Measurements from ENCODE around the gene CUBN. TPM values are rescaled to one million over a fixed set of nuclear protein-coding genes. Genes with fewer than 3 reads are reported as not detected.

The CUBN gene
- total and polyA plus RNA-seq, 5 donors from 2014 or later: 0.01 to 4.7 (median 0.15) TPM

DNA sequence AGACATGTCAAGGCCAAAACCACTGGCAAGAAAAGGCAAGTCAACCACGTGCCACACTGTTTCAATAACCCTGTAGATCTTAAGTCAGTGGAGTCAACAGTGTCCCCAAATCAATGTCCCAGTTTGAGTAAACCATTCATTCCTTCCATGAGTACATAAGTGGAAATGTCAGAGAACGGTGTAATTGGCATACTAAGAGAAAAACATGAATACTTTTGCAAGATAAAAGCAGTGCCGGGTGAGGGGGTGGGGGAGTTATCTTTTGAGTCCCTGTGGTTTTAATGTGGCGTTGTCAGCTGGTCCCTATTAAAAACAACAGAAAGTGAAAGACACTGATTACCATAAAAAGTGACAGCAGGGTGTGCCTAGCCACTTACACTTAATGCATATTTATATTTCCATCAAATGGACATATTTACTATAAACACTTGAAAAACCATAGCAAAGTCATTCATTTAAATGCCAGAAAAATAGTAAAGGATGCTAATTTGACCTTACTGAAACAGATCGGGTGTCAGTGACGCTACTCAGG, 350.2 kb downstream of the CUBN start:
- Histone ChIP-seq H3K4me3 (ENCODE audit: low read depth, low read length) (peak overlapping the region; percentile 55), H3K4me1 (ENCODE audit: control insufficient read depth, insufficient read depth, low read length, poor library complexity, severe bottlenecking) (peaks cover 22% of the 10 kb centered on the region), H3K36me3 (ENCODE audit: control insufficient read depth, insufficient read depth, low read length) (peaks cover 10% of the 10 kb centered on the region), H3K27ac (ENCODE audit: insufficient read depth, low read length, poor library complexity, severe bottlenecking) (peak overlapping the region; percentile 34), H3K27me3 (ENCODE audit: control insufficient read depth, insufficient read depth, low read length) (no peaks in the 10 kb centered on the region), H3K9me3 (ENCODE audit: control insufficient read depth in 2 of 2, low read length in 2 of 2) (no peaks in the 10 kb centered on the region)
- H3K27ac Mint-ChIP-seq: peak overlapping the region; percentile 61 to 86 (median 78)
- ATAC-seq (ENCODE audit: low read depth in 2 of 2): peak; percentile 79 to 84
- H3K36me3 Mint-ChIP-seq: peaks cover 19% of the 10 kb centered on the region
- H3K4me1 Mint-ChIP-seq: peaks cover 20 to 34% (median 27%) of the 10 kb centered on the region in 4 donors
- DNase-seq: peak; percentile 18 to 82 (median 63)
- no peaks in the 10 kb centered on the region for H3K27me3 Mint-ChIP-seq
- peak overlapping the region in 3 of 4 donors; percentile 20 to 56 (median 55) for H3K4me3 Mint-ChIP-seq
- H3K9me3 Mint-ChIP-seq: peaks cover 0 to 2% (median 0%) of the 10 kb centered on the region in 7 donors

DNA sequence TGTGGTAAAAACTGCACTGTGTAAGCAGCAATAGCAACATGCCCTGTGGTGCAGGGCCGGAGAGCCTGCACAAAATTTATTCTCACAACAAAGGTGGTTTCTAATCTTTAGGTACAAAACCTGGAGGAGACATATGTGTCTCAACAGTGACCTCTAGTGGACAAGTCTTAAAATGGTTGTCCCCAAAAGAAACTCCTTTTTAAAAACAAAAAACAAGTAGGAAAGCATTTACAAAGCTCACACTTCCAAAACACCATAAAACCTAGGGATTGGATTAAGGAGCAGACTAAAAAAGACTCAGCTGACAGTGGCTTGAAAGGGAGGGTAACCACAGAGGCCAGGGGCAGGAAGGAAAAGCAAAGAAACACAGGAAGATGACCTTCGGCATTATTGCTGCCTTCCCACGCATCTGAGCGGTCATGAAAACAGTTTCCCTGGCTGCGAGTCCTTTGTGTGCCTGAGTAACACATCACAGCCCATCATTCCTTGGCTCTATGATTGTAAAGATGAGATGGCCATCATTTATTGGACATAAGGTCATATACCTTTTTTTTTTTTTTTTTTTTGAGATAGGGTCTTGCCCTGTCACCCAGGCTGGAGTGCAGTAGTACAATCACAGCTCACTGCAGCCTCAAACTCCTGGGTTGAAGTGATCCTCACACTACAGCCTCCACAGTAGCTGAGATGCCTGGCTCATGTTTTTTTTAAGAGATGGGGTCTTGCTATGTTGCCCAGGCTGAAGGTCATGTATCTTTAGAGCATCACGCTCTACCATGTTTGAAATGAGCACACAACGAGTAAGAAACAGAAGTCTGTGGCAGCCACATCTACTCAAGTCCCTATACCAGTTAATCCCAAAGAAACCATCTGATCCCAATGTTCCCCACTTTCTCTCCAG, 351.9 kb downstream of the CUBN start:
- peaks cover 0 to 2% (median 0%) of the 10 kb centered on the region in 7 donors for H3K9me3 Mint-ChIP-seq
- peaks cover 6% of the 10 kb centered on the region for H3K36me3 ChIP-seq (ENCODE audit: control insufficient read depth, insufficient read depth, low read length)
- H3K4me3 Mint-ChIP-seq: peak overlapping the region in 3 of 4 donors; percentile 4 to 39 (median 30)
- H3K9me3 ChIP-seq (ENCODE audit: control insufficient read depth in 2 of 2, low read length in 2 of 2): no peaks in the 10 kb centered on the region
- peaks cover 22% of the 10 kb centered on the region for H3K4me1 ChIP-seq (ENCODE audit: control insufficient read depth, insufficient read depth, low read length, poor library complexity, severe bottlenecking)
- peak overlapping the region; percentile 52 for H3K4me3 ChIP-seq (ENCODE audit: low read depth, low read length)
- peak overlapping the region; percentile 61 to 96 (median 88) for H3K27ac Mint-ChIP-seq
- ATAC-seq (ENCODE audit: low read depth in 2 of 2): peak; percentile 48 to 66
- no peaks in the 10 kb centered on the region for H3K27me3 ChIP-seq (ENCODE audit: control insufficient read depth, insufficient read depth, low read length)
- peak in 2 of 3 donors; percentile 70 for DNase-seq
- no peak overlapping the region for H3K27ac ChIP-seq (ENCODE audit: insufficient read depth, low read length, poor library complexity, severe bottlenecking)
- H3K36me3 Mint-ChIP-seq: peaks cover 13% of the 10 kb centered on the region
- no peaks in the 10 kb centered on the region for H3K27me3 Mint-ChIP-seq
- H3K4me1 Mint-ChIP-seq: peaks cover 20 to 40% (median 30%) of the 10 kb centered on the region in 4 donors

DNA sequence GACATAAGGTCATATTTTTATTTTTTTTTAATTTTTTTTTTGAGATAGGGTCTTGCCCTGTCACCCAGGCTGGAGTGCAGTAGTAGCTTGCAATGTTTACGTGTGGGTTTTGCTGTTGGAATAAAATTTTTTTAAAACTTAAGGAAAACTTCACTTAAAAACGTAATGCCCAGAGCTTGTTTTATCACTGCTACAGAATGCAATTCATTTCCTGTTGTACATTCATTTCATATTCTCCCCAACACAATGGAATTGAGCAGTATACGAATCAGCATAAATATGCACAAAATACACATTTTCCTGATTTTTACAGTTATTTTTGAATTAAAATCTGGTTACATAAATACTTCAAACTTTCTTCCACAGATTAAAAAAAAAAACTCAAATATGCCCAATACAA, 352.7 kb downstream of the CUBN start:
- no peak overlapping the region for H3K4me3 Mint-ChIP-seq
- no peak for DNase-seq
- Histone ChIP-seq H3K27ac (ENCODE audit: insufficient read depth, low read length, poor library complexity, severe bottlenecking) (no peak overlapping the region), H3K36me3 (ENCODE audit: control insufficient read depth, insufficient read depth, low read length) (peaks cover 5% of the 10 kb centered on the region), H3K4me1 (ENCODE audit: control insufficient read depth, insufficient read depth, low read length, poor library complexity, severe bottlenecking) (peaks cover 22% of the 10 kb centered on the region), H3K9me3 (ENCODE audit: control insufficient read depth in 2 of 2, low read length in 2 of 2) (no peaks in the 10 kb centered on the region), H3K4me3 (ENCODE audit: low read depth, low read length) (no peak overlapping the region), H3K27me3 (ENCODE audit: control insufficient read depth, insufficient read depth, low read length) (no peaks in the 10 kb centered on the region)
- peaks cover 25 to 40% (median 32%) of the 10 kb centered on the region in 4 donors for H3K4me1 Mint-ChIP-seq
- no peak for ATAC-seq (ENCODE audit: low read depth in 2 of 2)
- H3K9me3 Mint-ChIP-seq: peaks cover 0 to 2% (median 0%) of the 10 kb centered on the region in 7 donors
- peak overlapping the region in 1 of 3 donors; percentile 61 for H3K27ac Mint-ChIP-seq
- H3K27me3 Mint-ChIP-seq: no peaks in the 10 kb centered on the region
- H3K36me3 Mint-ChIP-seq: peaks cover 10% of the 10 kb centered on the region

Other genes starting within 250 kb of the CUBN start
- 12.2 TPM for gene TRDMT1, start 71.9 kb upstream of the CUBN start, total RNA-seq
- 1 to 10 TPM; 5.8 to 8.6 (median 7.2) TPM for gene TRDMT1, start 71.9 kb upstream of the CUBN start, polyA plus RNA-seq
- gene VIM, start 98.4 kb upstream of the CUBN start, total RNA-seq: 1,005 TPM
- gene VIM, start 98.4 kb upstream of the CUBN start, polyA plus RNA-seq: 100 to 1,000 TPM; 430 to 556 (median 487) TPM